PC-3 (cell line): ENCODE measurements around the gene GATA2. TPM values are rescaled to one million over a fixed set of nuclear protein-coding genes. Genes with fewer than 3 reads are reported as not detected.

ENCODE experiments used
- ATAC-seq: fragments of 200-7000 bp; cut with Tn5 transposase; 2 replicates; pipeline ENCODE4 v1.9.1; 2020; ENCODE audit warnings: mild to moderate bottlenecking, moderate library complexity
- BruUV-seq: library from RNA; stranded (reverse); fragments of 400-500 nt; replicated peaks from 2 replicates; lab custom pipeline; 2021; lab: Mats Ljungman, UMichigan
- CTCF ChIA-PET: fragments of 300-600 bp; sonication (Branson Sonifier 250); formaldehyde crosslinking; loops from one replicate; lab custom pipeline; 2022; ENCODE audit warnings: antibody characterized with exemption; lab: Charles Lee
- POLR2A ChIA-PET: fragments of 300-600 bp; sonication (Branson Sonifier 250); formaldehyde crosslinking; loops from one replicate; lab custom pipeline; 2022; ENCODE audit warnings: antibody characterized with exemption; ENCODE audit not compliant: unreplicated experiment; lab: Charles Lee
- DNase-seq: peaks from one replicate; pipeline ENCODE4 v3.0.0-alpha.2; 2015
- H2AFZ ChIP-seq: fragments of 300-600 bp; sonication (generic); 2 replicates; pipeline ENCODE4 v1.6.0; 2016; ENCODE audit warnings: antibody characterized with exemption, low read length
- H3F3A ChIP-seq: fragments of 300-600 bp; sonication (generic); one replicate; pipeline ENCODE4 v1.6.0; 2017; ENCODE audit warnings: antibody characterized with exemption, low read length, control low read depth, mild to moderate bottlenecking; ENCODE audit not compliant: unreplicated experiment
- H3K27ac ChIP-seq: fragments of 300-600 bp; sonication (generic); 2 replicates; pipeline ENCODE4 v1.5.1; 2016; ENCODE audit warnings: mild to moderate bottlenecking, low read length
- H3K27me3 ChIP-seq: fragments of 300-600 bp; sonication (generic); 2 replicates; pipeline ENCODE4 v1.6.1; 2016; ENCODE audit warnings: low read length, mixed read lengths
- H3K36me3 ChIP-seq: fragments of 300-600 bp; sonication (generic); 2 replicates; pipeline ENCODE4 v1.6.1; 2016; ENCODE audit warnings: low read depth, mixed run types, low read length, mixed read lengths
- H3K4me1 ChIP-seq: fragments of 300-600 bp; sonication (generic); 2 replicates; pipeline ENCODE4 v1.5.1; 2016; ENCODE audit warnings: low read length; ENCODE audit not compliant: insufficient read depth
- H3K4me2 ChIP-seq: fragments of 300-600 bp; sonication (generic); 2 replicates; pipeline ENCODE4 v1.6.0; 2016; ENCODE audit warnings: low read length
- H3K4me3 ChIP-seq: fragments of 300-600 bp; sonication (generic); 2 replicates; pipeline ENCODE4 v1.5.1; 2016; ENCODE audit warnings: mild to moderate bottlenecking, low read length, mixed read lengths
- H3K79me2 ChIP-seq: fragments of 300-600 bp; sonication (generic); 2 replicates; pipeline ENCODE4 v1.6.1; 2017; ENCODE audit warnings: low read length, mixed read lengths
- H3K9ac ChIP-seq: fragments of 300-600 bp; sonication (generic); 2 replicates; pipeline ENCODE4 v1.6.0; 2016; ENCODE audit warnings: mild to moderate bottlenecking, low read length
- H3K9me2 ChIP-seq: fragments of 300-600 bp; sonication (generic); replicated peaks from 2 replicates; pipeline ENCODE4 v1.6.1; 2016; ENCODE audit warnings: mixed run types, low read length, mixed read lengths
- H3K9me3 ChIP-seq: fragments of 300-600 bp; sonication (generic); 2 replicates; pipeline ENCODE4 v1.6.1; 2016; ENCODE audit warnings: low read length, mixed read lengths
- H4K20me1 ChIP-seq: fragments of 300-600 bp; sonication (generic); 2 replicates; pipeline ENCODE4 v1.6.1; 2016; ENCODE audit warnings: low read length, mixed read lengths
- EZH2 ChIP-seq: fragments of 300-600 bp; sonication (generic); IDR thresholded peaks from one replicate; pipeline ENCODE4 v1.6.1; 2017; ENCODE audit warnings: antibody characterized with exemption, mild to moderate bottlenecking, low read length; ENCODE audit not compliant: unreplicated experiment
- EZH2phosphoT487 ChIP-seq: fragments of 300-600 bp; sonication (generic); IDR thresholded peaks from 2 replicates; pipeline ENCODE4 v1.6.1; 2018; ENCODE audit warnings: mild to moderate bottlenecking, antibody characterized with exemption, low read length, borderline replicate concordance
- intact Hi-C: fragments of 100-400 bp; cut with micrococcal nuclease; formaldehyde crosslinking; loops from 2 replicates; pipeline ENCODE4 v1.9.0; 2023
- total RNA-seq: library from RNA; depleted of rRNA; stranded (reverse); fragments of >200 nt; gene quantifications from 2 replicates; pipeline ENCODE4 v1.2.3, GENCODE V29; 2014
- TF ChIP-seq, protein P1 (sequence below): fragments of 300-600 bp; sonication (generic); conservative IDR thresholded peaks from 2 replicates; pipeline ENCODE4 v1.5.1; 2017; ENCODE audit warnings: antibody characterized with exemption, low read depth, mild to moderate bottlenecking, low read length

The GATA2 gene
- total RNA-seq, 1 experiment from 2014 or later: 32.4 TPM

DNA sequence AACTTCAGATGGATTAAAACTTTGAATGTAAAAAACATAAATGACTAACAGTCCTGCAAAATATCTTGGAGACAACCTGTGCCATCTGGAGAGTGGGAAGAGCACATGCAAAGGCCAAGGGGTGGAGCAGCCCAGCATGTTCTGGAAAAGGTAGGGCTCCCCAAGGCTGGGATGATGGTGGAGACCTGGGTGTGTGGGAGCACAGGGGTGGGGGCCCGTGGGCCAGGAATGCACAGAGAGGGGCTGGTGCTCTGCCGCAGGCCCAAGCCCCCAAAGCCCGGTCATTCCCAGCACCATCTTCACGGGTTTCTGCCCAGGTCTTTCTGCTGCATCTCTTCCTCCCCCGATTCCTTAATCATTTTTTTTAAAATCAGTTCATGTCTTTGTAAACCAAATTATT lies 9.7 kb upstream of the GATA2 start:
- intact Hi-C loops: loop anchor here (10.0 kb wide), 1 partner anchor 82 kb away; no protein-coding TSS in a partner anchor
- CTCF ChIA-PET: interaction anchor here (0.6 kb wide), 1 partner anchor 61 kb away, joined by 3 read pairs; no protein-coding TSS in a partner anchor
- no peak for DNase-seq

DNA sequence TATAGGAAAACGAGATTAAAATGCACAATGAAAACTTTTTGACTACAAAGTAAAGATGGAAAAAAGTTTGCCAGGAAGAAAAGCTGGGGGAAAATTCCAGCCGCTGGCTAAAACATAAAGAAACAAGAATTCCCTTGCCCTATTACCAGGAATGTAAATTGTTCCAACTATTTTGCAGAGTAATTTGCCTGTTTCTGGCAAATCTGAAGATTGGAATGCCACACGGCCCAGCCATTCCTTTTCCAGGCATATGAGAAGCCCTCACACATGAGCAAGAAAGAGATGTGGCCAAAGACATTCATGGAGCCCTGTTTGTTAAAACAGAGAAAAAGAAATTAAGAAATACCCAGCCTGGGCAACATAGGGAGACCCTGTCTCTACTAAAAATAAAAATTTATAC lies 8.4 kb upstream of the GATA2 start:
- no peak overlapping the region for H3K27ac ChIP-seq

More for the DNA sequence above, 9.7 kb upstream of the GATA2 start:
- Histone ChIP-seq H3K9me2 (no peaks in the 10 kb centered on the region), H4K20me1 (no peaks in the 10 kb centered on the region), H3K4me2 (no peak overlapping the region), H3K4me1 (peaks cover 10% of the 10 kb centered on the region), H3K27me3 (no peaks in the 10 kb centered on the region), H3K4me3 (no peak overlapping the region), H3K79me2 (no peaks in the 10 kb centered on the region), H3K36me3 (no peaks in the 10 kb centered on the region), H3K27ac (no peak overlapping the region), H3K9ac (no peak overlapping the region), H3K9me3 (no peaks in the 10 kb centered on the region), H2AFZ (no peak overlapping the region), H3F3A (no peaks in the 10 kb centered on the region)
- TF ChIP-seq, protein P1, sequence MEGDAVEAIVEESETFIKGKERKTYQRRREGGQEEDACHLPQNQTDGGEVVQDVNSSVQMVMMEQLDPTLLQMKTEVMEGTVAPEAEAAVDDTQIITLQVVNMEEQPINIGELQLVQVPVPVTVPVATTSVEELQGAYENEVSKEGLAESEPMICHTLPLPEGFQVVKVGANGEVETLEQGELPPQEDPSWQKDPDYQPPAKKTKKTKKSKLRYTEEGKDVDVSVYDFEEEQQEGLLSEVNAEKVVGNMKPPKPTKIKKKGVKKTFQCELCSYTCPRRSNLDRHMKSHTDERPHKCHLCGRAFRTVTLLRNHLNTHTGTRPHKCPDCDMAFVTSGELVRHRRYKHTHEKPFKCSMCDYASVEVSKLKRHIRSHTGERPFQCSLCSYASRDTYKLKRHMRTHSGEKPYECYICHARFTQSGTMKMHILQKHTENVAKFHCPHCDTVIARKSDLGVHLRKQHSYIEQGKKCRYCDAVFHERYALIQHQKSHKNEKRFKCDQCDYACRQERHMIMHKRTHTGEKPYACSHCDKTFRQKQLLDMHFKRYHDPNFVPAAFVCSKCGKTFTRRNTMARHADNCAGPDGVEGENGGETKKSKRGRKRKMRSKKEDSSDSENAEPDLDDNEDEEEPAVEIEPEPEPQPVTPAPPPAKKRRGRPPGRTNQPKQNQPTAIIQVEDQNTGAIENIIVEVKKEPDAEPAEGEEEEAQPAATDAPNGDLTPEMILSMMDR: no peak
- TF ChIP-seq EZH2phosphoT487 (no peak), EZH2 (no peak)
- no peak for ATAC-seq
- POLR2A ChIA-PET: no interaction called here
- no TSS peak for BruUV-seq

DNA sequence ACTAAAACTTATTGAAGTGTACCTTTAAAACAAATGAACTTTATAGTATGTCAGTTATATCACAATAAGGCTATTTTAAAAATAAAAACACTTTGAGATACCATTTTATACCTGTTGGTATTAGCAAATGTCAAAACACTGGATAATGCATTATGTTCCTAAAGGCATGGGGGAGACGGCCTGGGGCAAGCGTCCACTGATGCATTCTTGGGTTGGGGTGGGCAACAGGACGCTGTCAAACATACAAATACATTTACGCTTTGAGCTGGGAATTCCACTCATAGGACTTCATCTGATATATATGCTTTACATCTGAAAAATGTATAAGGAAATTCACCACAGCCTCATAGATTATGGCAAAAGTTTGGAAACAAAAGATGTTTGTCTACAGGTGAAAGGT lies 7.6 kb upstream of the GATA2 start:
- H3K9me2 ChIP-seq: no peaks in the 10 kb centered on the region
- CTCF ChIA-PET: no interaction called here
- H2AFZ ChIP-seq: no peak overlapping the region
- H3F3A ChIP-seq: no peaks in the 10 kb centered on the region
- no peak overlapping the region for H3K27ac ChIP-seq
- POLR2A ChIA-PET: no interaction called here
- no TSS peak for BruUV-seq
- no peak overlapping the region for H3K4me3 ChIP-seq
- DNase-seq (no peak), ATAC-seq (no peak)
- intact Hi-C loops: loop anchor here (10.0 kb wide), 1 partner anchor 84 kb away; no protein-coding TSS in a partner anchor
- H3K4me2 ChIP-seq: no peak overlapping the region
- TF ChIP-seq EZH2 (no peak), EZH2phosphoT487 (no peak)
- TF ChIP-seq, protein P1: no peak
- no peak overlapping the region for H3K9ac ChIP-seq
- H4K20me1 ChIP-seq: no peaks in the 10 kb centered on the region
- H3K4me1 ChIP-seq: peaks cover 10% of the 10 kb centered on the region
- H3K79me2 ChIP-seq: no peaks in the 10 kb centered on the region
- no peaks in the 10 kb centered on the region for H3K27me3 ChIP-seq
- H3K9me3 ChIP-seq: no peaks in the 10 kb centered on the region
- H3K36me3 ChIP-seq: no peaks in the 10 kb centered on the region

More for the DNA sequence above, 8.4 kb upstream of the GATA2 start:
- H3K4me2 ChIP-seq: no peak overlapping the region
- no peak for TF ChIP-seq EZH2phosphoT487
- no peak for TF ChIP-seq EZH2
- TF ChIP-seq, protein P1: no peak
- ATAC-seq (no peak), DNase-seq (no peak)
- H3K27me3 ChIP-seq: no peaks in the 10 kb centered on the region
- no peaks in the 10 kb centered on the region for H4K20me1 ChIP-seq
- BruUV-seq: no TSS peak
- H3K9me2 ChIP-seq: no peaks in the 10 kb centered on the region
- H3F3A ChIP-seq: no peaks in the 10 kb centered on the region
- no peak overlapping the region for H2AFZ ChIP-seq
- H3K9ac ChIP-seq: no peak overlapping the region
- H3K4me3 ChIP-seq: no peak overlapping the region
- no peaks in the 10 kb centered on the region for H3K9me3 ChIP-seq
- H3K36me3 ChIP-seq: no peaks in the 10 kb centered on the region
- H3K79me2 ChIP-seq: no peaks in the 10 kb centered on the region
- intact Hi-C loops: loop anchor here (10.0 kb wide), 1 partner anchor 83 kb away; no protein-coding TSS in a partner anchor
- CTCF ChIA-PET: no interaction called here
- H3K4me1 ChIP-seq: peaks cover 10% of the 10 kb centered on the region
- POLR2A ChIA-PET: no interaction called here
